Central memory CD4-positive, alpha-beta T cell (primary cell): ENCODE results near the gene ZNF155.
A peak's percentile ranks its signal among the peaks of the same experiment; 100 is the strongest.

Experiments
- DNase-seq: peaks from one replicate; pipeline ENCODE4 v3.0.0; 2022

ZNF155 gene

DNA sequence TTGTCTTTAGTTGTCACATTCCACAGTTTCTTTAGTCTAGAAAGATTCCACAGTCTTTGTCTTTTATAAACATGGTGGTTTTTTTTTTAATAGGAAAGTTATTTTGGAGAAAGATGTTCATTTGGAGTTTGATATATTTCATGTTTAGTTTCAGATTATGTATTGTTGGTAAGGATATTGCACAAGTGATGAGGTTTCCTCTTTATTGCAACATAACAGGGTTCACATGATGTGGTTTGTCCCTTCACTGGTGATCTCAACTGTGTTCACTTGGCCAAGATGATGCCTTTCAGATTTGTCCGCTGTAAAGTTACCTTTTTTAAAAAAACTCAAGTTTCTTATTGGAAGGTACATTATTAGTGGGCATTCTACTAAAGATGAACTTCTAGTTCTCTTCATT, 22.0 kb downstream of the ZNF155 start:
- no peak for DNase-seq

DNA sequence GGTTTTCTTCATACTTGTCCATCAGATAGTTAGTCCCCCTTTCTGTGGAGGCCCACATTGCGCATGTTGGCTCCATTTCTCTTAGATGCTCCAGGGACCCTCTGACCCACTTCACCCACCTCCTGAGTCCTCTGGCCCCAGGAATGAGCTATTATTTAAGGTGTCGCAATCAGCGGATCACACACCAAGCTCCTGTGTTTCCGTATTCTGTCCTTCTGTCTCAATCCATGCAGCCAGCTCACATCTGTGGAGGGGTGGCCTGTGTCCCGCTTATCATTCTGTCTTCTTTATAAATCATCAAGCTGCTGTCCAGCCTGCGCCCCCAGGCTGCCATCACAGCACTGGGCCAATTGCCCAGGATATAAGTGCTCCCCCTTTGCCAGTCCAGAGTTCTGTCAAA, 23.5 kb downstream of the ZNF155 start:
- no peak for DNase-seq

GRCh38 chr19:44010468-44010867, 26.5 kb downstream of the ZNF155 start:
- DNase-seq = no peak

DNA sequence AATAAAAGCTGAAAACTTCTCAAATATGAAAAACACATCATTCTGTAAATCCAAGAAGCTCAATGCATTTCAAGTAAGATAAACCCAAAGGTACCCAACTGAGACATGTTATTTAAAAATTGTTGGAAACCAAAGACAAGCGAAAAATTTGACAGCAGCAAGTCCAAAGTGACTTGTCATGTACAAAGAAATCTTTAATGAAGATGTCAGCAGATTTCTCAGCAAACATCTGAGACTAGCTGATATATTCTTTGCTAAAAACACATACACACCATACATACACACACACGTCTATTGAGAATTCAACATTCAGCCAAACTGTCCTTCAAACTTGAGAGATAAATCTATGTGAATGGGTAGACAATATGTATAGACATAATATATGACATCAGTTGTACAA, 35.5 kb downstream of the ZNF155 start:
- no peak for DNase-seq

DNA sequence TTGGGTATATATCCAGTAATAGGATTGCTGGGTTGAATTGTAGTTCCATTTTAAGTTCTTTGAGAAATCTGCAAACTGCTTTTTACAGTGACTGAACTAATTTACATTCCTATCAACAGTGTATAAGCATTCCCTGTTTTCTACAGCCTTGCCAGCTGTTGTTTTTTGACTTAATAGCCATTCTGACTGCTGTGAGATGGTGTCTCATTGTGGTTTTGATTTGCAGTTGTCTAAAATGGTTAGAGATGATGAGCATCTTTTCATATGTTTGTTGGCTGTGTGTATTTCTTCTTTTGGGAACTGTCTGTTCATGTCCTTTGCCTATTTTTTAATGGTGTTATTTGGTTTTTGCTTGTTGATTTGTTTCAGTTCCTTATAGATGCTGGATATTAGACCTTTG, 37.2 kb downstream of the ZNF155 start:
- DNase-seq = no peak

- no peak for DNase-seq
Measured at GRCh38 chr19:44024900-44025216, 40.9 kb downstream of the ZNF155 start.

GRCh38 chr19:44025217-44025936, 41.4 kb downstream of the ZNF155 start, which contains the start of gene ZNF222:
ZNF222 (plus strand) TSS chr19:44025379; CDS start chr19:44025437, 58 bp downstream.
- DNase-seq = peak; percentile 66

DNA sequence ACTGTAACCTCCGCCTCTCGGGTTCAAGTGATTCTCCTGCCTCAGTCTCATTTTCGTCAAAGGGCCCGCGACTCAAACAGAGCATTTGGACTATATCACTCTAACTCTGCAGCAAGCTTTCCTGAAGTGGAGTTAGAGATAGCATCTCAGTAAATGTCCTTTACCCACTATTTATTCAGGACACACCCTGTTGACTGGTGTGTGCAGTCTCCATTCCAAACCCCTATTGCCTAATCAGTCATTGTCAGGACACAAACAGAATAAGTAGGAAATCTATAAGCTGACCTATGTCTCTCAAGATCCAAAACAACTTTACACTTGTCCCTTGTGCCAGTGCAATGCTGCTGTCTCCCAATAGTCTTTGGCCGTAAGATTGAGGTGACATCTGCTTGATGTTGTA, 42.6 kb downstream of the ZNF155 start:
- no peak for DNase-seq

DNA sequence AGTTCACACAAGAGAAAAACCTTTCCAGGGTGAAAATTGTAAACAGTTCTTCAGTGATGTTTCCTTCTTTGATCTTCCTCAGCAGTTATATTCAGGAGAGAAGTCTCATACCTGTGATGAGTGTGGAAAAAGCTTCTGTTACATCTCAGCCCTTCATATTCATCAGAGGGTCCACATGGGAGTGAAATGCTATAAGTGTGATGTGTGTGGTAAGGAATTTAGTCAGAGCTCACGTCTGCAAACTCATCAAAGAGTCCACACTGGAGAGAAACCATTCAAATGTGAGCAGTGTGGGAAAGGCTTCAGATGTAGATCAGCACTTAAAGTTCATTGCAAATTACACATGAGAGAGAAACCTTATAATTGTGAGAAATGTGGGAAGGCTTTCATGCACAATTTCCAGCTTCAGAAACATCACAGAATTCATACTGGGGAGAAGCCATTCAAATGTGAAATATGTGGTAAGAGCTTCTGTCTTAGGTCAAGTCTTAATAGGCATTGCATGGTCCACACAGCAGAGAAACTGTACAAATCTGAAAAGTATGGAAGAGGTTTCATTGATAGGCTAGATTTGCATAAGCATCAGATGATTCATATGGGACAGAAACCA, 48.1 kb downstream of the ZNF155 start:
- no peak for DNase-seq

GRCh38 chr19:44042147-44042546, 58.2 kb downstream of the ZNF155 start:
- no peak for DNase-seq
